ENCODE data around the gene PIK3C2G. TPM values are rescaled to one million over a fixed set of nuclear protein-coding genes. Genes with fewer than 3 reads are reported as not detected.

The PIK3C2G gene
- total and polyA plus RNA-seq, 2 of the 4 experiments (the other 2 are of a cell fraction), result not detected

GRCh38 chr12:18296201-18296908 lies 35.0 kb downstream of the PIK3C2G start:
- Histone ChIP-seq H3K9me1 (ENCODE audit: insufficient read depth, low read length) (no peaks in the 10 kb centered on the region), H2BK120ac (ENCODE audit: low read depth, low read length) (no peak overlapping the region), H2BK5ac (ENCODE audit: low read depth, low read length, poor library complexity, severe bottlenecking) (no peak overlapping the region), H3K9ac (ENCODE audit: low read depth, low read length) (no peak overlapping the region), H3K4me3 (ENCODE audit: insufficient read depth, low read depth, low read length) (no peak overlapping the region), H4K91ac (ENCODE audit: insufficient read depth, low read depth, low read length) (no peak overlapping the region), H3K4ac (ENCODE audit: low read depth, low read length) (no peak overlapping the region), H3K18ac (ENCODE audit: low read depth, low read length) (no peak overlapping the region), H3K9me3 (ENCODE audit: control insufficient read depth, insufficient read depth, low read length) (peaks cover 2% of the 10 kb centered on the region), H3K27ac (ENCODE audit: insufficient read depth, low read length) (no peak overlapping the region), H4K5ac (ENCODE audit: low read depth, low read length) (peak overlapping the region; percentile 17; the same call in 1 of the 2 replicates), H3K79me1 (ENCODE audit: low read depth in 1 of 2, low read length in 2 of 2) (no peaks in the 10 kb centered on the region), H2AK9ac (replicated peaks; ENCODE audit: low read depth, low read length, poor library complexity) (no peak overlapping the region), H2AFZ (replicated peaks; ENCODE audit: low read length, poor library complexity) (no peak overlapping the region), H3K27me3 (ENCODE audit: control insufficient read depth, insufficient read depth, low read length) (no peaks in the 10 kb centered on the region), H3K4me1 (ENCODE audit: control insufficient read depth, insufficient read depth, low read length) (no peaks in the 10 kb centered on the region), H3K14ac (replicated peaks; ENCODE audit: low read depth, low read length) (no peak overlapping the region), H3K56ac (ENCODE audit: extremely low read depth, insufficient read depth, low read length) (no peak overlapping the region), H2BK15ac (ENCODE audit: low read depth, low read length) (no peak overlapping the region), H3K23ac (ENCODE audit: low read depth, low read length) (no peak overlapping the region), H4K20me1 (ENCODE audit: insufficient read depth, low read length) (no peaks in the 10 kb centered on the region), H2AK5ac (ENCODE audit: low read depth, low read length) (no peak overlapping the region), H3K36me3 (ENCODE audit: control insufficient read depth, insufficient read depth, low read length) (no peaks in the 10 kb centered on the region), H2BK20ac (ENCODE audit: low read depth, low read length) (no peak overlapping the region), H4K8ac (ENCODE audit: low read depth in 2 of 2, low read length in 2 of 2) (no peak overlapping the region), H3K4me2 (ENCODE audit: low read depth, low read length) (peak overlapping the region; percentile 96)
- ChIA-PET CTCF (no interaction called here), POLR2A (ENCODE audit: unreplicated experiment) (interaction anchor here (0.6 kb wide), 1 partner anchor 1025 kb away, joined by 5 read pairs; no protein-coding TSS in a partner anchor)
- dilution Hi-C loops (cut with HindIII; ENCODE audit: low sequenced_read_pairs, unreplicated experiment) (no loop called here), in situ Hi-C loops (cut with MboI; ENCODE audit: low sequenced_read_pairs) (no loop called here), intact Hi-C loops (cut with micrococcal nuclease) (no loop called here)
- no peak for TF ChIP-seq MAFK (IDR thresholded peaks at IDR 0.05; ENCODE audit: low read depth, low read length)
- no peak for ATAC-seq (ENCODE audit: low read depth)
- no peak for DNase-seq
- WGBS, 2 experiments (ENCODE audit: extremely low coverage in 2 of 2, insufficient read length in 1 of 2), result 100% methylated on average over 1 of the region's 6 CpGs; no CpG with 5 or more reads in 1 of the 2 experiments
- no TSS peak for BruUV-seq (replicated peaks)

Measured in IMR-90 (cell line).